ENCODE results near the gene TRUB2. TPM values are rescaled to one million over a fixed set of nuclear protein-coding genes. Genes with fewer than 3 reads are reported as not detected.

The TRUB2 gene
- total RNA-seq, 1 donor from 2014 or later, result 27.8 TPM

- Mint-ChIP-seq H3K4me1 (no peaks in the 10 kb centered on the region), H3K27me3 (ENCODE audit: low read depth) (no peaks in the 10 kb centered on the region), H3K36me3 (peaks cover 46% of the 10 kb centered on the region), H3K27ac (no peak overlapping the region), H3K9me3 (no peaks in the 10 kb centered on the region), H3K4me3 (no peak overlapping the region)
- DNase-seq (ENCODE audit: low spot score in 2 of 2, unreplicated experiment in 2 of 2), result no peak
- TF ChIP-seq CTCF (IDR thresholded peaks at IDR 0.05; ENCODE audit: unreplicated experiment), result no peak
These were observed 61.9 kb downstream of the TRUB2 start for GRCh38 chr9:128260340-128260739.

- no peak for TF ChIP-seq CTCF (IDR thresholded peaks at IDR 0.05; ENCODE audit: unreplicated experiment)
- Mint-ChIP-seq H3K9me3 (no peaks in the 10 kb centered on the region), H3K36me3 (peaks cover 39% of the 10 kb centered on the region), H3K4me1 (peaks cover 3% of the 10 kb centered on the region), H3K4me3 (no peak overlapping the region), H3K27me3 (ENCODE audit: low read depth) (no peaks in the 10 kb centered on the region), H3K27ac (peak overlapping the region; percentile 17)
- DNase-seq (ENCODE audit: low spot score in 2 of 2, unreplicated experiment in 2 of 2), result no peak
These were observed 63.1 kb downstream of the TRUB2 start for GRCh38 chr9:128259156-128259555.

- peaks cover 39% of the 10 kb centered on the region for H3K36me3 Mint-ChIP-seq
- no peak for TF ChIP-seq CTCF (IDR thresholded peaks at IDR 0.05; ENCODE audit: unreplicated experiment)
- no peak overlapping the region for H3K4me3 Mint-ChIP-seq
- H3K4me1 Mint-ChIP-seq, result peaks cover 3% of the 10 kb centered on the region
- H3K27me3 Mint-ChIP-seq (ENCODE audit: low read depth), result no peaks in the 10 kb centered on the region
- DNase-seq (ENCODE audit: low spot score in 2 of 2, unreplicated experiment in 2 of 2), result no peak
- H3K9me3 Mint-ChIP-seq, result no peaks in the 10 kb centered on the region
- no peak overlapping the region for H3K27ac Mint-ChIP-seq
These were observed 63.9 kb downstream of the TRUB2 start for GRCh38 chr9:128258326-128258725.

- H3K27me3 Mint-ChIP-seq (ENCODE audit: low read depth), result no peaks in the 10 kb centered on the region
- no peak for DNase-seq (ENCODE audit: low spot score in 2 of 2, unreplicated experiment in 2 of 2)
- no peak for TF ChIP-seq CTCF (IDR thresholded peaks at IDR 0.05; ENCODE audit: unreplicated experiment)
- no peaks in the 10 kb centered on the region for H3K9me3 Mint-ChIP-seq
- no peak overlapping the region for H3K27ac Mint-ChIP-seq
- H3K36me3 Mint-ChIP-seq, result peaks cover 38% of the 10 kb centered on the region
- H3K4me3 Mint-ChIP-seq, result no peak overlapping the region
- peaks cover 3% of the 10 kb centered on the region for H3K4me1 Mint-ChIP-seq
These were observed 64.3 kb downstream of the TRUB2 start for GRCh38 chr9:128257907-128258306.

- peaks cover 33% of the 10 kb centered on the region for H3K36me3 Mint-ChIP-seq
These were observed 65.0 kb downstream of the TRUB2 start for GRCh38 chr9:128257086-128257825.

More at GRCh38 chr9:128257086-128257825, 65.0 kb downstream of the TRUB2 start:
- Mint-ChIP-seq H3K27ac (peak overlapping the region; percentile 51), H3K9me3 (no peaks in the 10 kb centered on the region), H3K27me3 (ENCODE audit: low read depth) (no peaks in the 10 kb centered on the region), H3K4me1 (peaks cover 3% of the 10 kb centered on the region), H3K4me3 (no peak overlapping the region)
- no peak for TF ChIP-seq CTCF (IDR thresholded peaks at IDR 0.05; ENCODE audit: unreplicated experiment)
- DNase-seq (ENCODE audit: low spot score in 2 of 2, unreplicated experiment in 2 of 2), result no peak

Other genes starting within 250 kb of the TRUB2 start
- gene PTGES2, start 194.7 kb downstream of the TRUB2 start, total RNA-seq, result 70.0 to 74.8 TPM (median 72.6 TPM) in 3 replicates
- gene LCN2, start 173.0 kb downstream of the TRUB2 start, total RNA-seq, result not detected in 3 replicates
- 60.7 to 64.4 TPM (median 63.1 TPM) in 3 replicates for gene BBLN, start 162.2 kb downstream of the TRUB2 start, total RNA-seq
- 152 to 157 TPM (median 155 TPM) in 3 replicates for gene CIZ1, start 130.9 kb downstream of the TRUB2 start, total RNA-seq
- gene DNM1, start 119.1 kb downstream of the TRUB2 start, total RNA-seq, result 86.8 to 98.6 TPM (median 89.2 TPM) in 3 replicates
- gene GOLGA2, start 46.4 kb downstream of the TRUB2 start, total RNA-seq, result 177 to 195 TPM (median 186 TPM) in 3 replicates
- gene SWI5, start 46.2 kb downstream of the TRUB2 start, total RNA-seq, result 24.1 to 26.0 TPM (median 24.3 TPM) in 3 replicates
- gene COQ4, start 392 bp upstream of the TRUB2 start, total RNA-seq, result 53.7 to 56.2 TPM (median 55.4 TPM) in 3 replicates
- 18.5 to 19.9 TPM (median 19.0 TPM) in 3 replicates for gene SLC27A4, start 18.1 kb upstream of the TRUB2 start, total RNA-seq
- 46.6 to 54.9 TPM (median 51.5 TPM) in 3 replicates for gene URM1, start 48.9 kb upstream of the TRUB2 start, total RNA-seq
- gene CERCAM, start 98.4 kb upstream of the TRUB2 start, total RNA-seq, result 134 to 143 TPM (median 141 TPM) in 3 replicates
- 41.2 to 42.4 TPM (median 42.0 TPM) in 3 replicates for gene ODF2, start 133.6 kb upstream of the TRUB2 start, total RNA-seq
- 15.6 to 16.8 TPM (median 16.7 TPM) in 3 replicates for gene GLE1, start 182.3 kb upstream of the TRUB2 start, total RNA-seq
- 441 to 458 TPM (median 442 TPM) in 3 replicates for gene SPTAN1, start 230.1 kb upstream of the TRUB2 start, total RNA-seq

Measured in mesothelial cell of epicardium (in vitro differentiated cells).